Fibroblast of lung (primary cell): ENCODE measurements around the gene SCRG1.

Experiments
- EZH2 ChIP-seq: IDR thresholded peaks from 2 replicates; pipeline ENCODE4 v1.5.1; 2012; ENCODE audit warnings: low read length, control low read depth, mild to moderate bottlenecking; ENCODE audit errors: missing control alignments
- TF ChIP-seq, protein P1 (sequence below), 2 donors: IDR thresholded peaks in 1 of 2; conservative IDR thresholded peaks in 1 of 2; 1 replicate in 1 of 2; 2 replicates in 1 of 2; pipeline ENCODE4 v1.5.1; 2011 to 2012; ENCODE audit warnings: low read length in 2 of 2, control low read depth in 1 of 2, inconsistent platforms in 1 of 2, low read depth in 1 of 2, mild to moderate bottlenecking in 1 of 2

DNA sequence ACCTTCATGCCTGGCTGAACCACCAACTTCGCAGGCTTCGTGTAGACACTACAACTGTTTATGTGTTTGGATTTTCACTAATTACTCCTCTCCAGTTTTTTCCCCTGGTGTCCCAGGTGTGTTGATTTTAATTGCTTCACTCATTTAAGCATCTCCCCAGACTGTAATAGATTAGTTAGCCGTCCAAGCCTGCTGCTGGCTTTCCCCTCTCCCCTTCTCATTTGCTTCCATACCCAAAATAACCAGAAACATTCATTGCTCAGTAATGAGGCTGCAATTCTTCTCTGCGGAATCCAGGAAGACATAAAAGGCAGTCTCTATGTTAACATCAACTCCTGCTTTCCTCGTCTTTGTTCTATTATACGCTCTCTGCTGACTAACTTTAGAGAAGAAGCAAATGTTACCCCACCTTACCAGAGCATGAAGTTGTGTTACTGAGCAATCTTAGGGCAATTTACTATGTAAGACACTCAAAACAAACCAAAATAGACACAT lies 37.9 kb upstream of the SCRG1 start:
- TF ChIP-seq, protein P1, sequence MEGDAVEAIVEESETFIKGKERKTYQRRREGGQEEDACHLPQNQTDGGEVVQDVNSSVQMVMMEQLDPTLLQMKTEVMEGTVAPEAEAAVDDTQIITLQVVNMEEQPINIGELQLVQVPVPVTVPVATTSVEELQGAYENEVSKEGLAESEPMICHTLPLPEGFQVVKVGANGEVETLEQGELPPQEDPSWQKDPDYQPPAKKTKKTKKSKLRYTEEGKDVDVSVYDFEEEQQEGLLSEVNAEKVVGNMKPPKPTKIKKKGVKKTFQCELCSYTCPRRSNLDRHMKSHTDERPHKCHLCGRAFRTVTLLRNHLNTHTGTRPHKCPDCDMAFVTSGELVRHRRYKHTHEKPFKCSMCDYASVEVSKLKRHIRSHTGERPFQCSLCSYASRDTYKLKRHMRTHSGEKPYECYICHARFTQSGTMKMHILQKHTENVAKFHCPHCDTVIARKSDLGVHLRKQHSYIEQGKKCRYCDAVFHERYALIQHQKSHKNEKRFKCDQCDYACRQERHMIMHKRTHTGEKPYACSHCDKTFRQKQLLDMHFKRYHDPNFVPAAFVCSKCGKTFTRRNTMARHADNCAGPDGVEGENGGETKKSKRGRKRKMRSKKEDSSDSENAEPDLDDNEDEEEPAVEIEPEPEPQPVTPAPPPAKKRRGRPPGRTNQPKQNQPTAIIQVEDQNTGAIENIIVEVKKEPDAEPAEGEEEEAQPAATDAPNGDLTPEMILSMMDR (conservative IDR thresholded peaks at IDR 0.05 in 1 of 2, IDR thresholded peaks at IDR 0.05 in 1 of 2; ENCODE audit: low read depth in 1 of 2, low read length in 2 of 2), result no peak
- TF ChIP-seq EZH2, result no peak
